A673 (cell line): ENCODE data around the gene JMJD6. TPM values are rescaled to one million over a fixed set of nuclear protein-coding genes. Genes with fewer than 3 reads are reported as not detected.

Experiments
- BruUV-seq: library from RNA; stranded (reverse); fragments of 400-500 nt; replicated peaks from 2 replicates; lab custom pipeline; 2021; lab: Mats Ljungman, UMichigan
- CTCF ChIA-PET: fragments of 300-600 bp; sonication (Branson Sonifier 250); formaldehyde crosslinking; loops from one replicate; lab custom pipeline; 2022; ENCODE audit warnings: antibody characterized with exemption; lab: Charles Lee
- POLR2A ChIA-PET: fragments of 300-600 bp; sonication (Branson Sonifier 250); formaldehyde crosslinking; loops from one replicate; lab custom pipeline; 2022; ENCODE audit warnings: antibody characterized with exemption; ENCODE audit not compliant: low non-redundant PET; lab: Charles Lee
- DNase-seq: peaks from one replicate; pipeline ENCODE4 v3.0.0-alpha.2; 2015; ENCODE audit warnings: low spot score
- H3K27ac ChIP-seq: fragments of 200-600 bp; sonication (generic); 2 replicates; pipeline ENCODE4 v1.5.1; 2016; ENCODE audit warnings: mixed run types, low read depth, mild to moderate bottlenecking, mixed read lengths, antibody characterized with exemption, low read length; ENCODE audit not compliant: poor library complexity, severe bottlenecking
- H3K27me3 ChIP-seq: fragments of 200-600 bp; sonication (generic); replicated peaks from 2 replicates; pipeline ENCODE4 v1.6.1; 2017; ENCODE audit warnings: mixed run types, low read depth, mild to moderate bottlenecking, mixed read lengths, antibody characterized with exemption, low read length; ENCODE audit not compliant: insufficient read depth, poor library complexity
- H3K36me3 ChIP-seq: fragments of 200-600 bp; sonication (generic); 2 replicates; pipeline ENCODE4 v1.6.1; 2016; ENCODE audit warnings: mixed run types, mild to moderate bottlenecking, mixed read lengths, antibody characterized with exemption, low read length; ENCODE audit not compliant: insufficient read depth, poor library complexity, severe bottlenecking
- H3K4me1 ChIP-seq: fragments of 200-600 bp; sonication (generic); 2 replicates; pipeline ENCODE4 v1.6.1; 2017; ENCODE audit warnings: mixed run types, mild to moderate bottlenecking, mixed read lengths, antibody characterized with exemption, low read length; ENCODE audit not compliant: insufficient read depth, poor library complexity, severe bottlenecking
- H3K4me3 ChIP-seq: fragments of 200-600 bp; sonication (generic); 2 replicates; pipeline ENCODE4 v1.5.1; 2016; ENCODE audit warnings: low read depth, mixed run types, mild to moderate bottlenecking, mixed read lengths, low read length; ENCODE audit not compliant: poor library complexity, severe bottlenecking
- H3K9me3 ChIP-seq: fragments of 200-600 bp; sonication (generic); 2 replicates; pipeline ENCODE4 v1.6.1; 2016; ENCODE audit warnings: mixed run types, low read depth, mild to moderate bottlenecking, mixed read lengths, antibody characterized with exemption, low read length; ENCODE audit not compliant: poor library complexity, severe bottlenecking
- CTCF ChIP-seq: fragments of 300-800, 200-600 bp; sonication (generic); conservative IDR thresholded peaks from 2 replicates; pipeline ENCODE4 v1.5.1; 2017; ENCODE audit warnings: low read depth, mild to moderate bottlenecking, antibody characterized with exemption, low read length, moderate library complexity, mixed read lengths
- EZH2 ChIP-seq: fragments of 200-600 bp; sonication (generic); IDR thresholded peaks from 2 replicates; pipeline ENCODE4 v1.6.1; 2017; ENCODE audit warnings: borderline replicate concordance, low read depth, mild to moderate bottlenecking, mixed read lengths, antibody characterized with exemption, low read length; ENCODE audit not compliant: poor library complexity, severe bottlenecking
- intact Hi-C: fragments of 100-400 bp; cut with micrococcal nuclease; formaldehyde crosslinking; loops from one replicate; pipeline ENCODE4 v1.10.0; 2022; ENCODE audit not compliant: unreplicated experiment
- total RNA-seq: library from RNA; stranded (reverse); gene quantifications from 2 replicates; pipeline ENCODE4 v1.2.3, GENCODE V29; 2021

Gene JMJD6
- total RNA-seq, 1 experiment from 2014 or later: 77.6 TPM

GRCh38 chr17:76675648-76676047 is 50.8 kb downstream of the JMJD6 start:
- TF ChIP-seq CTCF: no peak
- no peak for TF ChIP-seq EZH2
- CTCF ChIA-PET: no interaction called here
- H3K27me3 ChIP-seq: no peaks in the 10 kb centered on the region
- H3K36me3 ChIP-seq: no peaks in the 10 kb centered on the region
- H3K4me1 ChIP-seq: peaks cover 14% of the 10 kb centered on the region
- H3K27ac ChIP-seq: no peak overlapping the region
- no peaks in the 10 kb centered on the region for H3K9me3 ChIP-seq
- BruUV-seq: no TSS peak
- H3K4me3 ChIP-seq: no peak overlapping the region
- intact Hi-C loops: no loop called here
- POLR2A ChIA-PET: no interaction called here
- no peak for DNase-seq

GRCh38 chr17:76674600-76674999 is 51.8 kb downstream of the JMJD6 start:
- peaks cover 16% of the 10 kb centered on the region for H3K4me1 ChIP-seq
- intact Hi-C loops: loop anchor here (5.0 kb wide), 1 partner anchor 117 kb away; no protein-coding TSS in a partner anchor
- H3K27ac ChIP-seq: no peak overlapping the region
- no peak for DNase-seq
- BruUV-seq: no TSS peak
- no peaks in the 10 kb centered on the region for H3K36me3 ChIP-seq
- H3K9me3 ChIP-seq: no peaks in the 10 kb centered on the region
- no peak for TF ChIP-seq CTCF
- no peak for TF ChIP-seq EZH2
- H3K4me3 ChIP-seq: no peak overlapping the region
- H3K27me3 ChIP-seq: no peaks in the 10 kb centered on the region
- ChIA-PET POLR2A (no interaction called here), CTCF (no interaction called here)

GRCh38 chr17:76673729-76674128 is 52.7 kb downstream of the JMJD6 start:
- no peak for DNase-seq
- no peak overlapping the region for H3K27ac ChIP-seq
- H3K36me3 ChIP-seq: no peaks in the 10 kb centered on the region
- no TSS peak for BruUV-seq
- ChIA-PET CTCF (no interaction called here), POLR2A (no interaction called here)
- intact Hi-C loops: loop anchor here (5.0 kb wide), 1 partner anchor 116 kb away; no protein-coding TSS in a partner anchor
- H3K27me3 ChIP-seq: no peaks in the 10 kb centered on the region
- peaks cover 16% of the 10 kb centered on the region for H3K4me1 ChIP-seq
- H3K9me3 ChIP-seq: no peaks in the 10 kb centered on the region
- TF ChIP-seq EZH2 (no peak), CTCF (no peak)
- H3K4me3 ChIP-seq: no peak overlapping the region
